NCI-H1930 (cell line): Measurements from ENCODE around the gene CCDC196.
A peak's percentile ranks its signal among the peaks of the same experiment; 100 is the strongest.
"Not testable (repeated sequence)": the region's sequence is repeated elsewhere in the genome, so short reads cannot be mapped to it uniquely, and the experiment has no call there.

Experiments
- DNase-seq, 2 experiments: peaks; one replicate each; lab custom pipeline; 2025; lab: John Stamatoyannopoulos, UW

Gene CCDC196

GRCh38 chr14:66495218-66496098 lies 9.3 kb downstream of the CCDC196 start:
- peak; percentile 17 to 57 for DNase-seq

GRCh38 chr14:66496188-66496807 lies 10.1 kb downstream of the CCDC196 start:
- no peak for DNase-seq

GRCh38 chr14:66496911-66497310 lies 10.7 kb downstream of the CCDC196 start:
- no peak for DNase-seq

- DNase-seq, result no peak
These were observed 12.1 kb downstream of the CCDC196 start for GRCh38 chr14:66498311-66498710.

- DNase-seq, result no peak
These were observed 15.4 kb downstream of the CCDC196 start for GRCh38 chr14:66501592-66501991.

- DNase-seq, result not testable (repeated sequence)
These were observed 16.7 kb downstream of the CCDC196 start for GRCh38 chr14:66502836-66503235.

GRCh38 chr14:66503532-66503931 lies 17.4 kb downstream of the CCDC196 start:
- no peak for DNase-seq

- no peak for DNase-seq
These were observed 21.1 kb downstream of the CCDC196 start for GRCh38 chr14:66507181-66507721.

GRCh38 chr14:66507722-66508546 lies 21.8 kb downstream of the CCDC196 start, which contains the start of gene GPHN:
TSS of gene GPHN (plus strand) at chr14:66508147.
- peak; percentile 87 to 92 for DNase-seq

GRCh38 chr14:66508547-66508845 lies 22.3 kb downstream of the CCDC196 start:
- DNase-seq, result no peak

GRCh38 chr14:66508846-66509621 lies 22.9 kb downstream of the CCDC196 start:
- no peak for DNase-seq

GRCh38 chr14:66509874-66510273 lies 23.7 kb downstream of the CCDC196 start:
- DNase-seq, result no peak

GRCh38 chr14:66511849-66512248 lies 25.7 kb downstream of the CCDC196 start:
- DNase-seq, result no peak

GRCh38 chr14:66514213-66514612 lies 28.0 kb downstream of the CCDC196 start:
- DNase-seq, result no peak

- DNase-seq, result no peak
These were observed 44.4 kb downstream of the CCDC196 start for GRCh38 chr14:66530526-66530925.

GRCh38 chr14:66539034-66539433 lies 52.9 kb downstream of the CCDC196 start:
- no peak for DNase-seq

GRCh38 chr14:66540038-66540437 lies 53.9 kb downstream of the CCDC196 start:
- no peak for DNase-seq

- no peak for DNase-seq
These were observed 55.5 kb downstream of the CCDC196 start for GRCh38 chr14:66541627-66542026.

GRCh38 chr14:66543996-66544395 lies 57.8 kb downstream of the CCDC196 start:
- no peak for DNase-seq

- not testable (repeated sequence) for DNase-seq
These were observed 59.0 kb downstream of the CCDC196 start for GRCh38 chr14:66545191-66545590.

- not testable (repeated sequence) for DNase-seq
These were observed 59.6 kb downstream of the CCDC196 start for GRCh38 chr14:66545751-66546150.
